Kidney tubule cell (primary cell): ENCODE data around the gene B3GAT1.
"Not testable (repeated sequence)": the region's sequence is repeated elsewhere in the genome, so short reads cannot be mapped to it uniquely, and the experiment has no call there.

Experiments
- DNase-seq: peaks from one replicate; pipeline ENCODE4 v3.0.0-alpha.2; 2018; ENCODE audit warnings: low spot score

Gene B3GAT1, protein sequence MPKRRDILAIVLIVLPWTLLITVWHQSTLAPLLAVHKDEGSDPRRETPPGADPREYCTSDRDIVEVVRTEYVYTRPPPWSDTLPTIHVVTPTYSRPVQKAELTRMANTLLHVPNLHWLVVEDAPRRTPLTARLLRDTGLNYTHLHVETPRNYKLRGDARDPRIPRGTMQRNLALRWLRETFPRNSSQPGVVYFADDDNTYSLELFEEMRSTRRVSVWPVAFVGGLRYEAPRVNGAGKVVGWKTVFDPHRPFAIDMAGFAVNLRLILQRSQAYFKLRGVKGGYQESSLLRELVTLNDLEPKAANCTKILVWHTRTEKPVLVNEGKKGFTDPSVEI

DNA sequence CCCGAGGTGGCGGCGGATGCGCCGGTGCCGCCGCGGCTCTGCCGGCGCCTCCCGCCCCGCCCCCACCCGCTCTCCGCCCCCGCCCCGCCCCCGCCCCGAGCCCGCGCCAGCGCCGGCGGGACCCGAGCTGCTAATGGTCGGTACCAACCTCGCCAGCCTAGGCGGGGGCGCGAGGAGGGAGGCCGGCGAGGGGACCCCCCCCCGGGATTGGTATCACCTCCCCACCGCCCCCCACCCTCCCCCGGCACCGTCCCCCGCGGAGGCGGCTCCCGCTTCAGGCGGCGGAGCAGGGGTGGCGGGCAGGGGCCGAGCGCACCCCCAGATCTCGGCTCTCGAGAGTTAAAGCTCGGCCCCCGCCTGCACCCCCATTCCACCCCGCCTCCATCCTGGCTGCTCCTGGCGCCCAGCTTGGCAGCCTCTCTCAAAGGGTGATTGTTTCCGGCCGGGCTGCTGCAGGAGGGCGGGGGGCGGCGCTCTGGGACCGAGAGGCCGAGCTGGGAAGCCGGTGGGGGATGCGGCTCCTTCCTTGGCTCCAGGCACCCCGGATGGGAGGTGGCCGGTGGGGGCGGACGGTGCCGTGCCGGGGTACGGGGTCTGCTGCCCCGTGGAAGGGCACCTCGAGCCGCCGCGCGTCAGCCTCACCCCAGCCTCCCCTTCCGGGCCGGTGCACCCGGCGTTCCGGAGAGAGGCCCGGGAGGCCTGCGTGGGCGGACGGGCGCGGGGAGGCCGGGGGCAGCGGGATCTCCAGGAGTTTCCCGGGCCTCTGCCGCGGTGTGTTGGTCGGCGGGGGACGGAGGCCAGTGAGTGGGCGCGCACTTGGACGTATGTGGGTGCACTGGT lies at the start of gene B3GAT1:
B3GAT1 (minus strand) TSS at position 40 of the 840 bp plus-strand sequence. CDS start 24,583 bp downstream, outside the sequence.
- no peak for DNase-seq

DNA sequence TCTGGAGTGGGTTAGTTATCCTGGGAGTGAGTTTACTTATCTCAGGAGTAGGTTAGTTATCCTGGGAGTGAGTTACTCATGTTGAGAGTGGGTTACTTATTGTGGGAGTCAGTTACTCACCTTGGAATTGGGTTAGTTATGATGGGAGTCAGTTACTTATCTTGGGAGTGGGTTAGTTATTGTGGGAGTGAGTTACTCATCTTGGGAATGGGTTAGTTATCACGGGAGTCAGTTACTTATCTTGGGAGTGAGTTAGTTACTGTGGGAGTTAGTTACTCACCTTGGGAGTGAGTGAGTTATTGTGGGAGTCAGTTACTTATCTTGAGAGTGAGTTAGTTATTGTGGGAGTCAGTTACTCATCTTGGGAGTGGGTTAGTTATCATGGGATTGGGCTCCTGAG lies 49.6 kb upstream of the B3GAT1 start:
- DNase-seq, result no peak

DNA sequence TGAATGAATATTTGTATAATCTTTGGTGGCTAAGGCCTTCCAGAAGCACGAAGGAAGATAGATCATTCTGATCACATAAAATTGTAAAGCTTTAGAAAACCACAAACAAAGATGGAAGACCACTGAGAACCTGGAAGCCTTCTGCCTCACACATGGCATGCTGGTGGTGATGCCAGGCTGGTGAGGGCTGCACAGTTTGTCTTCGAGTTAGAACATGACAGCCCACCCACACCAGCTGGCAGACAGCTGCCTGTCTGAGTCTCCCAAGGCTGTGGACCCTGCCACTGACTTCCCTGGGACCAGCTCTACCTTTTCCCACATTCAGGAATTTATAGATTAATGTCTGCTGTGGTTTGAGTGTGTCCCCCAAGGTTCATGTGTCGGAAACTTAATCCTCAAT lies 48.8 kb upstream of the B3GAT1 start:
- DNase-seq, result no peak

DNA sequence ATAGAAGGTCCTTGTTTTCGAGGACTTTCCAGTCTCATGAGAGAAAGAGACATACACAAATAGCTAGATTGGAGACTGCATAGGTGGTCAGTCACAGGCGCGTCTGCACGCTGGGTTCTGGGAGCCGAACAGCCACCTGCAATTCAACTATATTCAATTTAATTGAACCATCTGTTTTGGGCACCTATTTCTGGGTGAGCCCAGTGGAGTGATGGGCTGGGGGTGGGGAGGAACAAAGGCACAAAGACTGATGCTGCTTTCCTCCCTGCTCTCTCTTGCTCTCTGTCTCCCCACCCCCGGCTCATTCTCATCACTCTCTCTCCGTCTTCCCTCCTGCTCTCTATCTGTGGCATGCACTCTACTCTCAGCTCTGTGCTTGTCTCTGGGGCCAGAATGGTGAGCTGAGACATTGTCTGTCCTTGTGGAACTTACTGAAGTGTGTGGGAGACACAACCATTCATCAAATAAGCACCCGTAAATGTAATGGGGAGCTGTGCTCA lies 48.1 kb upstream of the B3GAT1 start:
- no peak for DNase-seq

DNA sequence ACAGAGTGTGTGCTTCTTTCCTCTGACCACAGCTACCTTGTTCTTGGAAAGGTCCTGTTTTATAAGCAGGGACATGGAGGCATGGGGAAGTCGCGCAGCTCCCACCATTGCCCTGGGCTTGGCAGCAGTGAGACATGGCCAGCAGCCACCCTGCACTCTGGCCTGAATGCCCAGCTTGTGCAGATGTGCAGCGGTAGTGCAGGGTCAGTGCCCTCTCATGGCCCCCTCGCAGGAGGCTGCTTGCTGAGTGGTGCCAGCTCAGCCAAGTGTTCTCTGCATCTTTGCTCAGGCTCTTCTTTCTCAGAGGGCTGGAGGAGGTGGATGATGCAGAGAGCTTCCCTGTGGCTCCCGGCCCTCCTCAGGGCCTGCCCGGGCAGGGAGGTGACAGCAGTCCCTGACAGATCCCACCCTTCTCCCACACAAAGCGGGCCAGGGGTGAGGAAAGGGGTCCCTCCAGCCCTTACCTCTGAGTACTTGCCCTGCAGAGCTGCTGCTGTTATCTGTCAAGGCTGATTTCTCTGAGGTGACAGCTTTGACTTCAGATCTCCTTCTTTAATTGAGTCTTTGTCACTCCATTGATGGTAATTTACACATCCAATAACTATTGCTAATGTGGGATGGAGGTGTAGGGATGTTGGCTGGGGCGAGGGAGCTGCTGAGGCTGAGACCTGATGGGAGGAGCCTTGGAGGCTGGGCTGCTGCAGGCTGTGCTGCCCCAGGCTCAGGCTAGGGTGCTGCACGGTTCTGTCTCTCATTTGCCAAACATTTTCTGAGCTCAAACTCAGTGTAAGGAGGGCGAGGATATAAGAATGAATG lies 47.4 kb upstream of the B3GAT1 start:
- no peak for DNase-seq

DNA sequence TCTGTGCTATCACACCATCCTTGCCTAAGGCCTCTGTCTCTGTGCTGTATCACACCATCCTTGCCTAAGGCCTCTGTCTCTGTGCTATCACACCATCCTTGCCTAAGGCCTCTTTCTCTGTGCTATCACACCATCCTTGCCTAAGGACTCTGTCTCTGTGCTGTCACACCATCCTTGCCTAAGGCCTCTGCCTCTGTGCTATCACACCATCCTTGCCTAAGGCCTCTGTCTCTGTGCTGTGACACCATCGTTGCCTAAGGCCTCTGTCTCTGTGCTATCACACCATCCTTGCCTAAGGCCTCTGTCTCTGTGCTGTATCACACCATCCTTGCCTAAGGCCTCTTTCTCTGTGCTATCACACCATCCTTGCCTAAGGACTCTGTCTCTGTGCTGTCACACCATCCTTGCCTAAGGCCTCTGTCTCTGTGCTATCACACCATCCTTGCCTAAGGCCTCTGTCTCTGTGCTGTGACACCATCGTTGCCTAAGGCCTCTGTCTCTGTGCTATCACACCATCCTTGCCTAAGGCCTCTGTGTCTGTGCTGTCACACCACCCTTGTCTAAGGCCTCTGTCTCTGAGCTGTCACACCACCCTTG lies 45.5 kb upstream of the B3GAT1 start:
- DNase-seq, result not testable (repeated sequence)

DNA sequence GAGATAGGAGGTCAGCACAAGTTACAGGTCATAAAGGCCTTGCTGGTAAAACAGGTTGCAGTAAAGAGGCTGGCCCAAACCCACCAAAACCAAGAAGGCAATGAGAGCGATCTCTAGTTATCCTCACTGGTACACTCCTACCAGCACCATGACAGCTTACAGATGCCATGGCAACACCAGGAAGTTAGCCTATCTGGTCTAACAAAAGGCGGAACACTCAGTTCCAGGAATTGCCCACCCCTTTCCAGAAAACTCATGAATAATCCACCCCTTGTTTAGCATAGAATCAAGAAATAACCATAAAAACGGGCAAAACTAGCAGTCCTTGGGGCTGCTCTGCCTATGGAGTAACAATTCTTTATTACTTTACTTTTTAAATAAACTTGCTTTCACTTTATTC lies 43.5 kb upstream of the B3GAT1 start:
- DNase-seq, result no peak

DNA sequence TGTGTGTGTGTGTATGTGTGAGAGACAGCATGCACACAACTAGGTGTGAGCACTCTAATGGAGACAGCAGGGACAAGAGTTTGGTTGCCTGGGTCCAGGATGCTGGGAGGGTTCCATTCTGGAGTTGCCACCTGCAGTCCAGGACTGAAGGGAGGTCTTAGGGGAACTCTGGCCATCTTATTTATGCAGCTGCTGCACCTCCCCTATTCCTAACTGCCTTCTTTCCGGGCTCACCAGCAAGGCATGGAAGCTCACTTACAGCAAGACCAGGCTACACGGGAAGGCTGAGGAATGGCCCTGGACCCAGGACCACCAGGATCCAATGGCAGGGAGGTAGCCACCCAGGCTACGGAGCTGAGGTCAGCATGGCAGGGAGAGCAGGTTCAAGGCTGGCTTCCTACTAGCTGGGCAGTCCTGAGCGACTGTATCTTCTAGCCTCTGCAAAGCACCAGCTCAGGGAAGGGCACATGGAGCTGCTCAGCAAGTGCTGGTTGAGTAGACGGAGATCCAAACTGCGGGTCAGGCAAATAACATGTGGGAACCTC lies 42.2 kb upstream of the B3GAT1 start:
- no peak for DNase-seq

DNA sequence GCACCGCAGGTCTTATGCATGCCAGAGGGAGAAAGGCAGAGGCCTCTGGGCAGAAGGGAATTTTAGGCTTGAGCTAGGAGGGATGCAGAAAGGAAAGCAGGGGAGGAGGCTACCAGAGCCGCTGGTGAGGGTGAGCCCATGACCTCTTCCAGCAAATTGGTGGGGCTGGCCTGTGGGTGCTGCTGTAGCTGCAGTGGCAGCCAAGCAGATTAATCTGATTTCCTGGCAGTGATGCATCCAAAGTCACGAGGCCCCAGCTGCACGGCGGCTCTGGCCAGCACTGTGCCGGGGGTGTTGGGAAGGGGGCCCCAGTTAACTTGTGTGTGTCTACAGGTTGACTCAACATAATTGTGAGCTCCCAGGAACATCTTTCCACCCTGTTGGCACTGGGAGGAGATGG lies 41.4 kb upstream of the B3GAT1 start:
- DNase-seq, result no peak

DNA sequence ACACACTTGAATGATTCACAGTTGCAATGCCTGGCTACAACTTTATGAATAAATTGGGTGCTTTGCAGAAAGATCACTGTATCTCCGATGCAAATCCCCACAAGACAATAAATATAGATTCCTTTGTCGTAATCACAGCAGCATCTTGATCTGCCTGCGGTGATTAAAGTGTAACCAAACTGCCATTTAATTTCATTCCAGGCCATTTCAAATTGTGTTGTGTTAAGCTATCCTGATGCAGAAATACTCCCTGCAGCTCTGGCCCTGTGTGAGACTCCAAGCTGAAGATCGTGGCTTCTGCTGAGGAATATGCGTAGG lies 40.8 kb upstream of the B3GAT1 start:
- DNase-seq, result no peak

DNA sequence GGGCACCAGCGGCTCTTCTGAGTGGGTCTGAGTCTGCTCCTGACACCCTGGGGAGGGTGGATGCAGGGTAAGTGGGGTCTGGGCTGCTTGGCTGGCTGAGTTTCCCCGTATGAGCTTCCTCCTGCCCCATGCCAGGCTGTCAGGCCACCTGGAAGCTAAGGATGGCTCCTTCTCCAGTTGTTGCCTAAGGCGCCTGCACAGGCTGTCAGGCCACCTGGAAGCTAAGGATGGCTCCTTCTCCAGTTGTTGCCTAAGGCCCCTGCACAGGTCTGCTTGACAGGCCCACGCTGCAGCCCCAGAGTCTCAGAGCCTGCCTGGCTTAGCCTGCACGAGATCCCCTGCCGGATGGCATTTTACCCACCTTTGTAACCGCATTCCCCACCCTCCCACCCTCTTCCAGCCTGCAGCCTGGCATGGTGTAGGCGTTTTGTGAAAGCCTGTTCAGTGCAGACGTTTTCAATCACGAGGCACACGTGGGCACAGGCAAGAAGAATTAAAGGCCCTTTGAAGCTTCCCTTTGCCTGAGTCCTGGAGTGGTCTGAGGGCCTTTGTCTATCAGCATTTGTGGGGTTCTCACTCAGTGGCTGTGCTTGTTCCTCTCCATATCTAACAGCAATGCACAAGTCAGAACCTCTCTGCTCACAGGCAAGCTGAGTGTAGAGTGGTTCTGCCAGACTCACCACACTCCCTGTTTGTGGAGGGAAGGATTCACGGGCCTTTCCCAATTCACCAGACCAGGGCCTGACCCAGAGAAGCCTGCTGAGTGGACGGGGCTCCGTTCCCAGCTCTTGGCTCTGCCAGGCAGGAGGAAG lies 40.2 kb upstream of the B3GAT1 start:
- DNase-seq, result no peak

DNA sequence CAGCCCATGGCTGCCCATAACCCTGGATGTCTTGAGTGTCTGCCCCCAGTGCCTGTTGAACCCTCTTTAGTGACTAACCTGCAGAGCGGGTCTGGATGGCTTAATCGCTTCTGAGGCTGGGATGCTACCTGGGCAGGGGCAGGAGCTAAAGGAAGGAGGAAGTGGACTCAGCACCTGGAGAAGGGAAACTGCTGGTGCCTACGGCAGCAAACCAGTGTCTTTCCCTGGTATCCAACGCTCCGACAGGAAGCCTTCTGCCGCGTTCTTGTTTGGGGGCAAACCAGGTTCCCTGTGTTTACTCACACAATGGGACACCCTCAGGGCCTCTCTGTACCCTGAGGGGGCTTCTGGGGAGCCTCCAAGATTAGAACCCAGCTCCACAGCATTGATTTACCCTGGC lies 38.1 kb upstream of the B3GAT1 start:
- DNase-seq, result no peak

DNA sequence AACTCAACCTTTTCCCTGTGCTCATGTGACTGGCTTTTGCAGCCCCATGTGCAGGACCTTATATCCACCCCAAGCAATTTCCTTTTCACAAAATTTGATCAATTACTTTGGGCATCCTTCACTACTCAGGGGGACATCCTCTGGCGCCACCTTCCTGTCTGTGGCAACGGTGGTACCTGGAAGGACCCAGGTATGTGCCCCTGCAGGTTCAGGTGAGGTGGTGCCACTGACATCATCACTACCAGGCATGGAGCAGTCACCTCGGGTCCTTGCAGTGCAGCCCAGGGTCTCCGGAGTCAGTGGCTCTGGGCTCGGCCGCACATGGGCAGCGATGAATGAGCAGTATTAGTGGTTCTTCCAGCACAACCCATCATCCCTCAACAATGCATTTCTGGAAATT lies 37.7 kb upstream of the B3GAT1 start:
- no peak for DNase-seq

DNA sequence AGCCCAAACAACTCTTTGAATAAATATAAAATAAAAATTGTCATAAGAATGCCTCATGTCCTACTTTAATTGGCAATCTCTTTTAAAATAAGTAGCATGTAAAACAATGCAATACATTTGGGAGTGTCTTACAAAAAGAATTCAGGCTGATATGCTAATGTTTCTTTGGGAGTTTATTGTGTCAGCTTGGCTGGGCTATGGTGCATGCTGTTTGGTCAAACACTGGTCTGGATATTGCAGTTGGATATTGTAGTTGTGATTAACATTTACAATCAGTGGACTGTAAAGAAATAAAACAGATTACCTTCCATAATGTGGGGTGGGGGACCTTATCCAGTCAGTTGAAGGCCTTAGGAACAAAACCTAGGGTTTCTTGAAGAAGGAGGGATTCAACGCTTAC lies 37.0 kb upstream of the B3GAT1 start:
- DNase-seq, result no peak

DNA sequence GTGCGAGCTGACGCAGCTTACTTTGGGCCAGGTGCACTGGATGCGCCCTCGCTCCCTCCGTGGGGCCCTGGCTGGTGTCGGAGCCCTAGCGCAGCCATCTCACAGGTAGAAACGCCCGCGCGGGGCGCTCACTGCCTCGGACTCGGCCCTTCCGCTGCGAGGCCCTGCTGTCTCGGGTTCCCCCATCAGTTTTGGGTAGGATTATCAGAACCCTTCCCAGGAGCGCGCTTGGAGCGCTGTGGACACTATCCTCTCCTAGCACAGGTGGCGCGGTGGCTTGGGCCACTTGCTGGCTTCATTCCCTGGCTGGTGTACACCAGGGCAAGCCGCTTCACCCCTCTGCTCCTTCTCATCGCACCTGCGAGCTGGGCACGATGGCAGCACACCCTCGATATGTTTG lies 35.7 kb upstream of the B3GAT1 start:
- DNase-seq, result no peak

DNA sequence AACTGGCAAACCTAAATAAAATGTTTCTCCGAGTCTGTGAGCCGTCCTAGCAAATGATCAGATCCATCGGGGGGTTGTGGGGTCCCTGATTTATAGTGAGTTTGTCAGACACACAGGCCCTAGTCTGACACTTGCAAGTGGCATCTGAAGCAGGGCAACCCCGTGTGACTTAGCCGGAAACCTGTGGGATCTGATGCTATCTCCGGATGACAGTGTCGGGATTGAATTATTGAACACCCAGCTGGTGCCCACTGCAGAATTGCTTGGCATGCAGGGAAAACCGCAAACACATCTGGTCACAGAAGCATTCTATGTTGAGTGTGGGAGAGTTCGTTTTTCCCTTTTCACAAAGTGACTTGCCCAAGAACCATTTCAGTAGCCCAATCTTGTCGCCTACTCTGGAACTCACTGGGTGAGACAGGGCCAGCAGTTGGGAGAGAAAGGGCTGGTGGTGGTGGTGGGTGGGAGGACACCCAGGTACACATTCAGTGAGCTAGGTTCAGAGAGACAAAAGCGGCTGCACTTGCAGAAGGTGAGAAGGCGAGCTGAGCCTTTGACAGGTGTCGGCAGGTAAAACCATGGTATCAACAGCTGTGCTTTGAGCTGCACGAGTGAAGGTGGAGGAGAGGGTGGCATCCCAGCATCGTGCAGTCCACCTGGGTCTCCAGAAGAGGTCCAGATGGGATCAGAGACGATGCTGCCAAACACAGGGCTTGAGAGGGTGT lies 33.7 kb upstream of the B3GAT1 start:
- no peak for DNase-seq

DNA sequence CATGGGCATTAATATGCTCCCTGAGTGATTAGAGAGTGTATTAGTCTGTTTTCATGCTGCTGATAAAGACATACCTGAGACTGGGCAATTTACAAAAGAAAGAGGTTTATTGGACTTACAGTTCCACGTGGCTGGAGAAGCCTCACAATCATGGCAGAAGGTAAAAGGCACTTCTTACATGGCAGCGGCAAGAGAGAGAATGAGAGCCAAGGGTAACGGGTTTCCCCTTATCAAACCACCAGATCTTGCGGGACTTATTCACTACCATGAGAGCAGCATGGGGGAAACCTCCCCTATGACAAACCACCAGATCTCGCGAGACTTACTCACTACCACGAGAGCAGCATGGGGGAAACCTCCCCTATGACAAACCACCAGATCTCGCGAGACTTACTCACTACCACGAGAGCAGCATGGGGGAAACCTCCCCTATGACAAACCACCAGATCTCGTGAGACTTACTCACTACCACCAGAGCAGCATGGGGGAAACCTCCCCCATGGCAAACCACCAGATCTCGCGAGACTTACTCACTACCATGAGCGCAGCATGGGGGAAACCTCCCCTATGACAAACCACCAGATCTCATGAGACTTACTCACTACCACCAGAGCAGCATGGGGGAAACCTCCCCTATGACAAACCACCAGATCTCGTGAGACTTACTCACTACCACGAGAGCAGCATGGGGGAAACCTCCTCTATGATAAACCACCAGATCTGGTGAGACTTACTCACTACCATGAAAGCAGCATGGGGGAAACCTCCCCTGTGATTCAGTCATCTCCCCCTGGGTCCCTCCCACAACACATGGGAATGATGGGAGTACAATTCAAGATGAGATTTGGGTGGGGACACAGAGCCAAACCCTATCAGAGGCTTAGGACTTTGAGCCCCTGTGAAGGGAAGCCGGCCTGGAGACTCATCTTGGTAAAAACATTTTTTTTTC lies 32.4 kb upstream of the B3GAT1 start:
- DNase-seq, result peak; percentile 4

DNA sequence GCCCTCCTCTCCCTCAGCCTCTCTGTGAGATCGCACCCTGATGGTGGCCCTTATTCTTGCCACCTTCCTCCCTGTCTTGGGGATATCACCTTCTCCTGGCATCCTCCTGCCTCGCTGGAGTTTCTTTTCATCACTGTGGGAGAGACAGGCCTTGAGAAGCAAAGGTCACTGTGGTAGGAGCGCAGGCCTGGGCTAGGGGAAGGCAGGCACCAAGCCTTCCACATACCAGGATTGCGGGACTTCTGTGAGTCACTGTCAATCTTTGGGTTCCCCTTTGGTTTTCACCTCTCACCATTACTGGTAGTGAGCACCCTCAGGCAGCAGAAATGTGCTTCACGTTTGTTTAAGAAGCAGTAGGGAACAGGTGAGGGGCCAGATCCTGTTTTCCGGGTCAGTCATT lies 31.2 kb upstream of the B3GAT1 start:
- DNase-seq, result no peak

DNA sequence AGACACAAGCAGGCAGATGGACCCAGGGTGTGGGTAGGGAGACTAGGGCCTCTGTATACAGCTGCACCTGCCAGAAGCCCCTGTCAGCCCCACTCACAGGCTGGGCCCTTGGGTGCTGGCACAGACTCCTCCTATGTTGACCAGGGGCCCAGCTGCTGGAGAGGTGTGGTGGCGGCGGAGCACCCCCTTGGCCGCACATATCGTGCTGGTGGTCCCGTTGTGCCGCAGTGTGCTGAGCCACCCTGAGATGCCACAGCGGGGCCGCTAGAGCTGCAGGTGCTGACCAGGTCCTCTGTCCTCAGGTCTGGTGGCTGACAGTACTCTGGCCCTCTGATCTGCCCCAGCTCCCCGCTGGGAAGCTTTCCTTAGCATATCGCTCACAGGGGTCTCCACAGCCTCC lies 30.2 kb upstream of the B3GAT1 start:
- DNase-seq, result no peak
